Measurements from ENCODE around the gene CTNNA2.

The CTNNA2 gene

DNA sequence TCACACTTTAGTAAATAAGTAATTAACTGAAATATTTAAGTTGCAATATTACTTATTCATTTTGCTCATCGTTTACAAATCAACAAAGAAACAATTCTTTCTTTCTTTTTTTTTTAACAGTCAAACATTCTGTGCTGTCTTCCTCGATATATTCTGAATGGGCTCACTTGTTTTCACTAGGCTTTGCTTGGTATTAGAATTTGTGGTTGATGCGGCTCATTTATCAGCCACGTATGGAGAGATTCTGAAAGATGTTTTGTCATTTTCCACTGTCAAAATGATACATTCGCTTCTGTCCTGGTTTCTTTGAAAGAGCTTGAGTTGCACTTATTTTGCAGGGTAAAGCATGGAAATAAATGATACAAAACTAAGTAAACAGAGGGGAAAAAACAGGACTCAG is 468.0 kb downstream of the CTNNA2 start:
- Histone ChIP-seq H3K9me3 (ENCODE audit: control insufficient read depth, insufficient read depth, low read depth, low read length) (no peaks in the 10 kb centered on the region), H3K27ac (ENCODE audit: low read depth, low read length) (no peak overlapping the region), H3K4me3 (ENCODE audit: low read depth, low read length) (no peak overlapping the region), H3K27me3 (ENCODE audit: control insufficient read depth, insufficient read depth, low read length) (no peaks in the 10 kb centered on the region), H3K4me1 (ENCODE audit: control insufficient read depth, insufficient read depth, low read length) (peaks cover 38% of the 10 kb centered on the region), H3K36me3 (ENCODE audit: control insufficient read depth, insufficient read depth, low read length) (no peaks in the 10 kb centered on the region), H3K9ac (ENCODE audit: low read length) (no peak overlapping the region)

GRCh38 chr2:79981316-79981715 is 468.5 kb downstream of the CTNNA2 start:
- Histone ChIP-seq H3K9ac (ENCODE audit: low read length) (no peak overlapping the region), H3K9me3 (ENCODE audit: control insufficient read depth, insufficient read depth, low read depth, low read length) (no peaks in the 10 kb centered on the region), H3K4me3 (ENCODE audit: low read depth, low read length) (no peak overlapping the region), H3K4me1 (ENCODE audit: control insufficient read depth, insufficient read depth, low read length) (peaks cover 33% of the 10 kb centered on the region), H3K27ac (ENCODE audit: low read depth, low read length) (no peak overlapping the region), H3K36me3 (ENCODE audit: control insufficient read depth, insufficient read depth, low read length) (no peaks in the 10 kb centered on the region), H3K27me3 (ENCODE audit: control insufficient read depth, insufficient read depth, low read length) (no peaks in the 10 kb centered on the region)

- Histone ChIP-seq H3K4me3 (ENCODE audit: low read depth, low read length) (no peak overlapping the region), H3K36me3 (ENCODE audit: control insufficient read depth, insufficient read depth, low read length) (no peaks in the 10 kb centered on the region), H3K9me3 (ENCODE audit: control insufficient read depth, insufficient read depth, low read depth, low read length) (no peaks in the 10 kb centered on the region), H3K27me3 (ENCODE audit: control insufficient read depth, insufficient read depth, low read length) (no peaks in the 10 kb centered on the region), H3K27ac (ENCODE audit: low read depth, low read length) (no peak overlapping the region), H3K4me1 (ENCODE audit: control insufficient read depth, insufficient read depth, low read length) (peaks cover 22% of the 10 kb centered on the region), H3K9ac (ENCODE audit: low read length) (no peak overlapping the region)
Measured at GRCh38 chr2:79982445-79982844, 469.6 kb downstream of the CTNNA2 start.

GRCh38 chr2:79984476-79984875 is 471.6 kb downstream of the CTNNA2 start:
- Histone ChIP-seq H3K4me1 (ENCODE audit: control insufficient read depth, insufficient read depth, low read length) (peaks cover 6% of the 10 kb centered on the region; the same call in 1 of the 2 replicates), H3K27ac (ENCODE audit: low read depth, low read length) (no peak overlapping the region), H3K9ac (ENCODE audit: low read length) (no peak overlapping the region), H3K27me3 (ENCODE audit: control insufficient read depth, insufficient read depth, low read length) (no peaks in the 10 kb centered on the region), H3K9me3 (ENCODE audit: control insufficient read depth, insufficient read depth, low read depth, low read length) (no peaks in the 10 kb centered on the region), H3K36me3 (ENCODE audit: control insufficient read depth, insufficient read depth, low read length) (no peaks in the 10 kb centered on the region), H3K4me3 (ENCODE audit: low read depth, low read length) (no peak overlapping the region)

- H3K9me3 ChIP-seq (ENCODE audit: control insufficient read depth, insufficient read depth, low read depth, low read length), result no peaks in the 10 kb centered on the region
Measured at GRCh38 chr2:79985145-79985544, 472.3 kb downstream of the CTNNA2 start.

DNA sequence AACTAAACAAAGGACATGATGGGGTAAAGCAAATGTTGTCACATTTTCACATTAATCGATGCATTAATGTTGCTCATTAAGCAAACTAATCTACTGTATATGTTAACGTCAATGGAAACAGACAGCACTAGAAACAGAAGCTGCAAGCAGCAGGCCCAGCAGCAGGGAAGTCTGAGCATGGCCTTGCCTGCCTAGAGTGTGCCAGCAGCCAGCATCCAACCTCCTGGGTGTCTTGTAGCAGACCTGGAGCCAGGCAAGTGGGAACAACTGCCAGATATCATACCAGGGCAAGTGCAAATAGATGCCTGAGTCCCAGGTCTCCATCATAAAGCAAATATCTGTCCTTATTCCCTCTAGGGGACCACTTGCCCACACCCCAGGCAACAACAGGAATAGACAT is 472.7 kb downstream of the CTNNA2 start:
- no peaks in the 10 kb centered on the region for H3K9me3 ChIP-seq (ENCODE audit: control insufficient read depth, insufficient read depth, low read depth, low read length)

More at GRCh38 chr2:79985145-79985544, 472.3 kb downstream of the CTNNA2 start:
- no peak overlapping the region for H3K27ac ChIP-seq (ENCODE audit: low read depth, low read length)
- H3K4me1 ChIP-seq (ENCODE audit: control insufficient read depth, insufficient read depth, low read length), result peaks cover under 1% of the 10 kb centered on the region; the same call in 1 of the 2 replicates
- no peaks in the 10 kb centered on the region for H3K36me3 ChIP-seq (ENCODE audit: control insufficient read depth, insufficient read depth, low read length)
- H3K9ac ChIP-seq (ENCODE audit: low read length), result no peak overlapping the region
- H3K27me3 ChIP-seq (ENCODE audit: control insufficient read depth, insufficient read depth, low read length), result no peaks in the 10 kb centered on the region
- H3K4me3 ChIP-seq (ENCODE audit: low read depth, low read length), result no peak overlapping the region

GRCh38 chr2:79993144-79993543 is 480.3 kb downstream of the CTNNA2 start:
- Histone ChIP-seq H3K27ac (ENCODE audit: low read depth, low read length) (no peak overlapping the region), H3K36me3 (ENCODE audit: control insufficient read depth, insufficient read depth, low read length) (no peaks in the 10 kb centered on the region), H3K9me3 (ENCODE audit: control insufficient read depth, insufficient read depth, low read depth, low read length) (no peaks in the 10 kb centered on the region), H3K4me3 (ENCODE audit: low read depth, low read length) (no peak overlapping the region), H3K9ac (ENCODE audit: low read length) (no peak overlapping the region), H3K4me1 (ENCODE audit: control insufficient read depth, insufficient read depth, low read length) (no peaks in the 10 kb centered on the region), H3K27me3 (ENCODE audit: control insufficient read depth, insufficient read depth, low read length) (no peaks in the 10 kb centered on the region)

More for the DNA sequence above, 472.7 kb downstream of the CTNNA2 start:
- Histone ChIP-seq H3K9ac (ENCODE audit: low read length) (no peak overlapping the region), H3K36me3 (ENCODE audit: control insufficient read depth, insufficient read depth, low read length) (no peaks in the 10 kb centered on the region), H3K4me3 (ENCODE audit: low read depth, low read length) (no peak overlapping the region), H3K27me3 (ENCODE audit: control insufficient read depth, insufficient read depth, low read length) (no peaks in the 10 kb centered on the region), H3K4me1 (ENCODE audit: control insufficient read depth, insufficient read depth, low read length) (no peaks in the 10 kb centered on the region), H3K27ac (ENCODE audit: low read depth, low read length) (no peak overlapping the region)

GRCh38 chr2:79994161-79994560 is 481.3 kb downstream of the CTNNA2 start:
- H3K9me3 ChIP-seq (ENCODE audit: control insufficient read depth, insufficient read depth, low read depth, low read length), result no peaks in the 10 kb centered on the region
- H3K36me3 ChIP-seq (ENCODE audit: control insufficient read depth, insufficient read depth, low read length), result no peaks in the 10 kb centered on the region
- H3K4me1 ChIP-seq (ENCODE audit: control insufficient read depth, insufficient read depth, low read length), result no peaks in the 10 kb centered on the region
- no peak overlapping the region for H3K9ac ChIP-seq (ENCODE audit: low read length)
- no peak overlapping the region for H3K27ac ChIP-seq (ENCODE audit: low read depth, low read length)
- H3K27me3 ChIP-seq (ENCODE audit: control insufficient read depth, insufficient read depth, low read length), result no peaks in the 10 kb centered on the region
- no peak overlapping the region for H3K4me3 ChIP-seq (ENCODE audit: low read depth, low read length)

- H3K27ac ChIP-seq (ENCODE audit: low read depth, low read length), result no peak overlapping the region
- no peaks in the 10 kb centered on the region for H3K36me3 ChIP-seq (ENCODE audit: control insufficient read depth, insufficient read depth, low read length)
- H3K9ac ChIP-seq (ENCODE audit: low read length), result no peak overlapping the region
- no peak overlapping the region for H3K4me3 ChIP-seq (ENCODE audit: low read depth, low read length)
- H3K27me3 ChIP-seq (ENCODE audit: control insufficient read depth, insufficient read depth, low read length), result no peaks in the 10 kb centered on the region
- no peaks in the 10 kb centered on the region for H3K4me1 ChIP-seq (ENCODE audit: control insufficient read depth, insufficient read depth, low read length)
- no peaks in the 10 kb centered on the region for H3K9me3 ChIP-seq (ENCODE audit: control insufficient read depth, insufficient read depth, low read depth, low read length)
Measured at GRCh38 chr2:79994965-79995364, 482.1 kb downstream of the CTNNA2 start.

DNA sequence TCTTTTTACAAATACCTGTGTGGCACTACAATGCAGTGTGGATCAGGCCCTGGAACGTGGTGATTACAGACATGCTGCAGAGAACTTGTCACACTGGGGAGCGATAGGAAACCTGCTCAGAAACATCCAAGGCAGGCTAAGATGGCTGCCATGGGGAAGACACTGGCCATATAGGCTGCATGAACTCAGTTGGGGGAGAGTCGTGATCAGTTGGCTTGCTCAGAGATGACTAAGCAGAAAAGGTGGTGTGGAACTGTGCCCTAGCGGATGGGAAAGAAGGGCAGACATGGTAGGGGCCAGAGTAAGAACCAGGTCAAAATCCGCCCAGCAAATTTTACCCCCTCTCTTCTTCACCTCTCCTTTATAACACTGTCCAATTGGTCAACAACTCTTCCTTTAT is 483.9 kb downstream of the CTNNA2 start:
- Histone ChIP-seq H3K4me1 (ENCODE audit: control insufficient read depth, insufficient read depth, low read length) (no peaks in the 10 kb centered on the region), H3K27ac (ENCODE audit: low read depth, low read length) (no peak overlapping the region), H3K36me3 (ENCODE audit: control insufficient read depth, insufficient read depth, low read length) (no peaks in the 10 kb centered on the region), H3K9me3 (ENCODE audit: control insufficient read depth, insufficient read depth, low read depth, low read length) (no peaks in the 10 kb centered on the region), H3K4me3 (ENCODE audit: low read depth, low read length) (no peak overlapping the region), H3K9ac (ENCODE audit: low read length) (no peak overlapping the region), H3K27me3 (ENCODE audit: control insufficient read depth, insufficient read depth, low read length) (no peaks in the 10 kb centered on the region)

DNA sequence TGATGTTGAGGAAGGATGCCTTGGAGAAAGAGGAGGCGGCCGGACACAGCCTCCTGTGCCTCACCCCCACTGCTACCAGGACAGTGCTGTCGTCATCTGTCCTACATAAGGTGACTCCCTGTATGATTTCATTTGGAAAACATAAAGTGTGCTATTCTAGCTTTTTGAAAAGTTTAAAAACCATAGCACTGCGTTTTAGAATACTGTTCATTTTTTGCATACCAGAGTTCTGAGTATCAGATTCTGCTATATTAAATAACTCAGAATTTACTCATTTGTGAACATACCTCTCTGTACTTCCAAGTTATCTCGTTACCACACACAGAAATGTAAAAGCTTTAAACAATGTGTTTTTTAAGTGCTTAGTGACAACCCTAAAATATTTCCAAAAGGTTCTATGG is 488.9 kb downstream of the CTNNA2 start:
- Histone ChIP-seq H3K27ac (ENCODE audit: low read depth, low read length) (no peak overlapping the region), H3K4me1 (ENCODE audit: control insufficient read depth, insufficient read depth, low read length) (no peaks in the 10 kb centered on the region), H3K4me3 (ENCODE audit: low read depth, low read length) (no peak overlapping the region), H3K9ac (ENCODE audit: low read length) (no peak overlapping the region), H3K9me3 (ENCODE audit: control insufficient read depth, insufficient read depth, low read depth, low read length) (no peaks in the 10 kb centered on the region), H3K36me3 (ENCODE audit: control insufficient read depth, insufficient read depth, low read length) (no peaks in the 10 kb centered on the region), H3K27me3 (ENCODE audit: control insufficient read depth, insufficient read depth, low read length) (peaks cover 6% of the 10 kb centered on the region)

DNA sequence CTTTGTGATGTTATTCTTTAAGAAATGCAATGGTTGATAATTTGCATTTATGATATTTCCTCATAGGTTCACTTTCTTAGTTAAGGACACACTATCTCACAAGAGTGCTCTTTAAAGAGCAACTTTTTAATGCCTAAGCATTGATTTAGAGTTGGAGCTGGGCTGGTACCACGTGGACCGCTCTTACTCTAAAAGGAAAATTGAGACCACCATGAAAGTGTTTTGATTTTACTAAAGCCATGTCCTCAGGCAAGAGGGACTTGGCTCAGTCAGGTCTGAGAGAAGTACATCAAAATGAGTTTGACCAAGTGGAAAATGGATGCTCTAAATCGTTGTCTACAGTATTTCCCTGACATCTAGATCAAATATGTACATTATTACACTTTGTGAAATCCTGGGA is 489.3 kb downstream of the CTNNA2 start:
- no peaks in the 10 kb centered on the region for H3K36me3 ChIP-seq (ENCODE audit: control insufficient read depth, insufficient read depth, low read length)
- H3K9me3 ChIP-seq (ENCODE audit: control insufficient read depth, insufficient read depth, low read depth, low read length), result no peaks in the 10 kb centered on the region
- H3K27me3 ChIP-seq (ENCODE audit: control insufficient read depth, insufficient read depth, low read length), result peaks cover 10% of the 10 kb centered on the region
- no peak overlapping the region for H3K9ac ChIP-seq (ENCODE audit: low read length)
- H3K4me1 ChIP-seq (ENCODE audit: control insufficient read depth, insufficient read depth, low read length), result no peaks in the 10 kb centered on the region
- H3K4me3 ChIP-seq (ENCODE audit: low read depth, low read length), result no peak overlapping the region
- H3K27ac ChIP-seq (ENCODE audit: low read depth, low read length), result no peak overlapping the region

Data from HUES6 (cell line).